DOHH2 (cell line): ENCODE results near the gene TGFB2.

ENCODE experiments used
- H3F3A ChIP-seq: fragments of 200-600 bp; sonication (generic), shearing (Covaris generic); 2 replicates; pipeline ENCODE4 v1.6.0; 2016; ENCODE audit warnings: antibody characterized with exemption, mild to moderate bottlenecking; ENCODE audit not compliant: control insufficient read depth, insufficient read depth
- H3K27ac ChIP-seq: fragments of 200-600 bp; sonication (generic); 2 replicates; pipeline ENCODE4 v1.5.1; 2014; ENCODE audit warnings: low read depth, mild to moderate bottlenecking, low read length, moderate library complexity
- H3K27me3 ChIP-seq: fragments of 200-600 bp; sonication (generic); 2 replicates; pipeline ENCODE4 v1.6.1; 2014; ENCODE audit warnings: mild to moderate bottlenecking, low read length, mixed read lengths; ENCODE audit not compliant: control insufficient read depth
- H3K36me3 ChIP-seq: fragments of 200-600 bp; sonication (generic); 2 replicates; pipeline ENCODE4 v1.6.1; 2014; ENCODE audit warnings: mild to moderate bottlenecking, low read length, moderate library complexity, mixed read lengths; ENCODE audit not compliant: control insufficient read depth
- H3K4me1 ChIP-seq: fragments of 200-600 bp; sonication (generic); 2 replicates; pipeline ENCODE4 v1.6.1; 2014; ENCODE audit warnings: mild to moderate bottlenecking, low read length, mixed read lengths; ENCODE audit not compliant: control insufficient read depth
- H3K4me2 ChIP-seq: fragments of 200-600 bp; sonication (generic); 2 replicates; pipeline ENCODE4 v1.6.0; 2014; ENCODE audit warnings: mild to moderate bottlenecking, low read length, moderate library complexity
- H3K4me3 ChIP-seq: fragments of 200-600 bp; sonication (generic); 2 replicates; pipeline ENCODE4 v1.5.1; 2014; ENCODE audit warnings: mild to moderate bottlenecking, low read length, mixed read lengths
- H3K79me2 ChIP-seq: fragments of 200-600 bp; sonication (generic); 2 replicates; pipeline ENCODE4 v1.6.1; 2014; ENCODE audit warnings: mild to moderate bottlenecking, low read length, mixed read lengths; ENCODE audit not compliant: control insufficient read depth
- H3K9me2 ChIP-seq: fragments of 200-600 bp; sonication (generic); replicated peaks from 2 replicates; pipeline ENCODE4 v1.6.1; 2014; ENCODE audit warnings: mild to moderate bottlenecking, low read length, mixed read lengths; ENCODE audit not compliant: control insufficient read depth
- H3K9me3 ChIP-seq: fragments of 200-600 bp; sonication (generic); 2 replicates; pipeline ENCODE4 v1.6.1; 2014; ENCODE audit warnings: antibody characterized with exemption, low read length, mixed read lengths; ENCODE audit not compliant: control insufficient read depth, insufficient read depth
- H4K20me1 ChIP-seq: fragments of 200-600 bp; sonication (generic); 2 replicates; pipeline ENCODE4 v1.6.0; 2014; ENCODE audit warnings: low read depth, mild to moderate bottlenecking, antibody characterized with exemption, low read length, moderate library complexity; ENCODE audit not compliant: control insufficient read depth, insufficient read depth
- EZH2phosphoT487 ChIP-seq: fragments of 200-600 bp; sonication (generic); IDR thresholded peaks from 2 replicates; pipeline ENCODE4 v1.6.1; 2017; ENCODE audit warnings: borderline replicate concordance, mild to moderate bottlenecking, antibody characterized with exemption, low read length, moderate library complexity, mixed read lengths
- TF ChIP-seq, protein P1 (sequence below): fragments of 200-600 bp; sonication (generic); IDR thresholded peaks from one replicate; pipeline ENCODE4 v1.5.1; 2014; ENCODE audit warnings: antibody characterized with exemption, mild to moderate bottlenecking, low read depth, low read length; ENCODE audit not compliant: poor library complexity, severe bottlenecking

The TGFB2 gene

DNA sequence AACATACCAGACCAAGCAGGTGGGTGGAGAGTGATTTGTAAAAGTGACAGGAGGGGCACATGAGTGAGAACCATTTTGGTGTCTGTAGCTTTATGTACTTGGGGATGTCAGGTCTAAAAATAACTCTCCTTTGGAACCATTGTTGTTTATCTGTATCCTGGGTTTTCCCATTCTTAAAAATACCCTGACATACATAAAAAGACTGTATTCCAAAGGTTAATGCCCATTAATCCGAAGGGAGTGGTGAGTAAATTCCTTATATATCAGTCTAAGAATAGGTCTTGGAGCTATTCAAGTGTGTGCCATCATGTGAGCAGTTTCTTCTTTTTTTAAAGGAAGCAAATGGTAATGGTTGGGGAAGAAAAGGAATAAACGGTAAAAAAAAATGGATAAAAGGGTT is 117.5 kb downstream of the TGFB2 start:
- Histone ChIP-seq H3K27me3 (no peaks in the 10 kb centered on the region; the same call in 1 of the 2 replicates), H3K9me3 (no peaks in the 10 kb centered on the region), H3K79me2 (no peaks in the 10 kb centered on the region), H3K4me1 (no peaks in the 10 kb centered on the region), H3F3A (no peaks in the 10 kb centered on the region), H3K4me3 (no peak overlapping the region), H3K4me2 (no peak overlapping the region), H4K20me1 (no peaks in the 10 kb centered on the region), H3K36me3 (no peaks in the 10 kb centered on the region), H3K9me2 (no peaks in the 10 kb centered on the region), H3K27ac (no peak overlapping the region)
- TF ChIP-seq EZH2phosphoT487, result no peak
- TF ChIP-seq, protein P1, sequence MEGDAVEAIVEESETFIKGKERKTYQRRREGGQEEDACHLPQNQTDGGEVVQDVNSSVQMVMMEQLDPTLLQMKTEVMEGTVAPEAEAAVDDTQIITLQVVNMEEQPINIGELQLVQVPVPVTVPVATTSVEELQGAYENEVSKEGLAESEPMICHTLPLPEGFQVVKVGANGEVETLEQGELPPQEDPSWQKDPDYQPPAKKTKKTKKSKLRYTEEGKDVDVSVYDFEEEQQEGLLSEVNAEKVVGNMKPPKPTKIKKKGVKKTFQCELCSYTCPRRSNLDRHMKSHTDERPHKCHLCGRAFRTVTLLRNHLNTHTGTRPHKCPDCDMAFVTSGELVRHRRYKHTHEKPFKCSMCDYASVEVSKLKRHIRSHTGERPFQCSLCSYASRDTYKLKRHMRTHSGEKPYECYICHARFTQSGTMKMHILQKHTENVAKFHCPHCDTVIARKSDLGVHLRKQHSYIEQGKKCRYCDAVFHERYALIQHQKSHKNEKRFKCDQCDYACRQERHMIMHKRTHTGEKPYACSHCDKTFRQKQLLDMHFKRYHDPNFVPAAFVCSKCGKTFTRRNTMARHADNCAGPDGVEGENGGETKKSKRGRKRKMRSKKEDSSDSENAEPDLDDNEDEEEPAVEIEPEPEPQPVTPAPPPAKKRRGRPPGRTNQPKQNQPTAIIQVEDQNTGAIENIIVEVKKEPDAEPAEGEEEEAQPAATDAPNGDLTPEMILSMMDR, result no peak

DNA sequence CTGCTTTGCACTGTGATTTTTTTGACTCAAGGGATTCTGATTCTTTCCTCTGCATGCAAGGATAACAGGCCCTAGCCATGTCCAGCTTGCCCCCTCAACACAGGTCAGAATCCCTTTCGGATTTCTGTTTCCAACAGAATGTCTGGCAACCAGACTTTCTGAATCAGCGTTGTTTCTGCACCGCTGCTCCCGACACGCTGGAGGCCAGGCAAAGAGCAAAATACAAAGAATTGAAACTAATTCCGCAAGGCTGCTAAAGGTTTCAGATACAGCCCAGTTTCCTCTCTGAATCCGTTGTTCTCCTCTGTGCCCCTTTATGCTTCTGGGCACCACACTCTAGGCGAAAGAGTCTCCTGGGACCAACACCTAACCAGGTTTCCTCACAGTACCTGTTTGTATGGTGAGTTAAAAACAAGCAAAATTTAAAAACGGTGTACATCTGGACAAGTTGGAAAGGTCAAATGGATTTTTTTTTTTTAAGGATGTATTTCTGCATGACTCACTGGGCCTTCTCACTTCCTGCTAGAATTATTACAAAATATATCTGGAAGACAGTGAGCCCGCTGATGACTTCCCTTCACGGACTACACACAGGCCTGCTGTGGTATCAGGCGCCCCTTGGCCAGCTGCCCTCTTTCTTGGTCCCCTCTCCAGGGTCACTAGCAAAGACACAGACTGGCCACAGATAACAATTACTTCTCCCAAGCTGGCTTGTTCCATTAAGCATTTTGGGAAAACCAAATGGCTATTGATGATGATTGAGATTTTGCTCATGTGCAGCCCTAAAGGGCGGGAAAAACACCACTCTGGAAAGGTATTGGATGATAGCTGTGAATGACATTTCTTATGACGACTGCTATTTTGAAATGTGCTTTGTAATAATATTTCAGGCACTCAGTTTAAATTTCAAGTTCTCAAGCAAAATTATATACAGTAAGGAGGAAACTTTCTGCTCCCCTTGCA is 118.3 kb downstream of the TGFB2 start:
- no peaks in the 10 kb centered on the region for H3K9me2 ChIP-seq
- H3K9me3 ChIP-seq, result no peaks in the 10 kb centered on the region
- no peak overlapping the region for H3K27ac ChIP-seq
- H3K27me3 ChIP-seq, result no peaks in the 10 kb centered on the region; the same call in 1 of the 2 replicates
- H3K36me3 ChIP-seq, result no peaks in the 10 kb centered on the region
- no peaks in the 10 kb centered on the region for H3K79me2 ChIP-seq
- H3K4me2 ChIP-seq, result no peak overlapping the region
- H3F3A ChIP-seq, result no peaks in the 10 kb centered on the region
- TF ChIP-seq, protein P1, result no peak
- TF ChIP-seq EZH2phosphoT487, result no peak
- H4K20me1 ChIP-seq, result no peaks in the 10 kb centered on the region
- no peak overlapping the region for H3K4me3 ChIP-seq
- H3K4me1 ChIP-seq, result no peaks in the 10 kb centered on the region

DNA sequence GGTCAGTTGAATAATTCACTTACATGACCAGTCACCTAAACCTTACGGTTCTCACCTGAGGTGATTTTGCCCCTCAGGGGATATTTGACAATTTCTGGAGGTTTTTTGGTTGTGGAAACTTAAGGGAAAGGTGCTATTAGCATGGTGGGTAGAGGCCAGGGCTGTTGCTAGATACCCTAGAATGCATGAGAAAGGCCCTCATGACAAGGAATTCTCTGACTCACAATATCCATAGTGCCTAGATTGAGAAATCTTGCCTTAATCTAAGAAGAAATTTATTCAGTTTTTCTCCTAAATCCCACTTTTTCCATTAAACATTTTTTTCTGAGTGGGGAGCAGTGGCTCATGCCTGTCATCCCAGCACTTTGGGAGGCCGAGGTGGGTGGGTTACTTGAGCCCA is 119.7 kb downstream of the TGFB2 start:
- H3K27ac ChIP-seq, result no peak overlapping the region
- H3K27me3 ChIP-seq, result no peaks in the 10 kb centered on the region; the same call in 1 of the 2 replicates
- H3K79me2 ChIP-seq, result no peaks in the 10 kb centered on the region
- no peak for TF ChIP-seq EZH2phosphoT487
- TF ChIP-seq, protein P1, result no peak
- no peaks in the 10 kb centered on the region for H3K36me3 ChIP-seq
- H3F3A ChIP-seq, result no peaks in the 10 kb centered on the region
- no peaks in the 10 kb centered on the region for H3K4me1 ChIP-seq
- no peak overlapping the region for H3K4me3 ChIP-seq
- H4K20me1 ChIP-seq, result no peaks in the 10 kb centered on the region
- H3K9me3 ChIP-seq, result no peaks in the 10 kb centered on the region
- no peak overlapping the region for H3K4me2 ChIP-seq
- H3K9me2 ChIP-seq, result no peaks in the 10 kb centered on the region
